Activated naive CD4-positive, alpha-beta T cell treated with anti-CD3 and anti-CD28 coated beads for 36 hours (primary cell): ENCODE measurements around the gene WNT7B. TPM values are rescaled to one million over a fixed set of nuclear protein-coding genes. Genes with fewer than 3 reads are reported as not detected.

Experiments
- CTCF ChIA-PET: fragments of 350-600 bp; sonication (Branson Sonifier 250); formaldehyde crosslinking; loops from one replicate; lab custom pipeline; 2021; ENCODE audit warnings: antibody characterized with exemption; lab: Charles Lee
- DNase-seq: peaks from one replicate; pipeline ENCODE4 v3.0.0-alpha.2; 2020
- H3K27ac Mint-ChIP-seq: one replicate; pipeline ENCODE4 v1.8.0; 2021; ENCODE audit warnings: mild to moderate bottlenecking, mixed read lengths
- H3K27me3 Mint-ChIP-seq: one replicate; pipeline ENCODE4 v1.8.0; 2021; ENCODE audit warnings: low read depth, mixed read lengths
- H3K36me3 Mint-ChIP-seq: one replicate; pipeline ENCODE4 v1.8.0; 2021; ENCODE audit warnings: low read depth, mixed read lengths
- H3K4me1 Mint-ChIP-seq: one replicate; pipeline ENCODE4 v1.8.0; 2021; ENCODE audit warnings: low read depth, mixed read lengths
- H3K4me3 Mint-ChIP-seq: one replicate; pipeline ENCODE4 v1.8.0; 2021; ENCODE audit warnings: mild to moderate bottlenecking, moderate library complexity, mixed read lengths
- H3K9me3 Mint-ChIP-seq: one replicate; pipeline ENCODE4 v1.8.0; 2021; ENCODE audit warnings: mixed read lengths
- intact Hi-C: fragments of 100-400 bp; cut with micrococcal nuclease; formaldehyde crosslinking; loops from one replicate; pipeline ENCODE4 v1.15.1; 2023
- total RNA-seq, 2 experiments: library from RNA; stranded (reverse); gene quantifications; one replicate each; pipeline ENCODE4 v1.2.3, GENCODE V29; 2021

The WNT7B gene
- total RNA-seq = not detected

DNA sequence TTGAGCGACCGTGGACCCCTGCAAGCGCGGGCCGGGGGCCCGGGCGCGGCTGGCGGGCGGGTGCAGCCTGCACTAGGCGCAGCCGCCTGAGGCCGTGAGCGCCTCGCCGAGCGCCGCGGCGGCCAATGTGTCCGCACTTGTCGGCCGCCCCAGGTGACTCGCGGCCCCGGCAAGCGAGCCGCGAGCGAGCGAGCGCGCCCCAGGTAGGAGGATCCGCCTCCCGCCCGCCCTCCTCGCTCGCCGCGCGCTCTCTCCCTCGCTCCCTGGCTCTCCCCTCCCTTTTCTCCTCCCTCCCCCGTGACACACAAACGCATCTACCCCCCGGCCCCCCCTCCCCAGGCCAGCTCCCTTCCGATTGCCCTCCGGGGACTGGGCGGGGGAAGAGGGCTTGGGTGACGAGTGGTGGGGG lies at the start of gene WNT7B:
WNT7B (minus strand) TSS at position 160 of the 409 bp plus-strand sequence. CDS start 408 bp downstream, outside the sequence.
- intact Hi-C loops = no loop called here
- Mint-ChIP-seq H3K27ac (no peak within 1 kb of the TSS), H3K36me3 (no peaks in the 10 kb centered on the region), H3K27me3 (peaks cover 39% of the 10 kb centered on the region), H3K9me3 (no peaks in the 10 kb centered on the region), H3K4me3 (no peak within 1 kb of the TSS), H3K4me1 (peaks cover 12% of the 10 kb centered on the region)
- CTCF ChIA-PET = no interaction called here
- DNase-seq = no peak

DNA sequence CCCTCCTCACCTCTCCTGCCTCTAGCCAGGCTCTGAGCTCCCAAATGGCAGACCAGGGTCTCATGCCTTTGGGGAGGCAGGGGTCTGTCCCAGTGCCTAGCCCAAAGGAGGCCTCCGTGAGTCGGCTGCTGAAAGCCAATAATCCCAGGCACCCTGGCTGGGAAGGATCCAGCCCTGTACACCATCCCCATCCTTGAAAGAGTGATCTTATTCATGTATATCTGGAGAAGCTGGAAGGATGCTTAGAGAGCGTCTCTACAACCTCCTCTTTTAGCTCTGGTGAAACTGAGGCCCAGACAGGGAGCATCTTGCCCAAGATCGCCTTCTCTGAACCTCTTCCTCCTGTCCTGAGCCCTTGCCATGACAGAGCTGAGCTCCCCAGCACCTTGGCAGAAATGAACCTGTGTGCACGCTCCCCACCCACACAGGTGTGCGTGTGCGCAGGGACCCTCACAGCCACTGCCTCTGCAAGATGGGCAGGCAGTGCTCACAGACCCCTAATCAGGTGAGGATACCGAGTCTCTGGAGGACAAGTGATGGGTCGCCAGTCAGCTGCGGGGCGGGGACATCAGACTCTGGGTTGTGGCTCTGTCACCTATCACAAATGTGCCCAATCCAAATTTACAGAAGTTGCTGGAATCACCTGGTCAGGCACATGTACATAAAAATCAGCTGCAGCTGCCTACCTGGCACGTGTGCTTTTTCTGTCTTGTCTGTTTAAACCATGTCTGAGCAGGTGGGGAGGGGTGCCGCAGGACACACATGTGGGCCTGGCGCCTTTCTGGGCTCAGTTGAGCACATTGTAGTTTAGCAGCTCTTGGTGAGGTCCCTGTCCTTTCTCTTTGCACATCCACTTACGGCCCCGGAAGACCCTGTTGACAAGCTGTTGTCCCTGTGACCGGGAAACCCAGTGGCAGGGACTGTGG lies 49.3 kb upstream of the WNT7B start:
- Mint-ChIP-seq H3K27me3 (peaks cover 28% of the 10 kb centered on the region), H3K27ac (no peak overlapping the region), H3K9me3 (no peaks in the 10 kb centered on the region), H3K4me1 (peaks cover 6% of the 10 kb centered on the region), H3K36me3 (no peaks in the 10 kb centered on the region), H3K4me3 (no peak overlapping the region)
- no peak for DNase-seq
- intact Hi-C loops = no loop called here
- CTCF ChIA-PET = interaction anchor here (1.2 to 1.5 kb wide), 3 partner anchors 10 to 20 kb away, joined by 3 to 7 read pairs (median 3); no protein-coding TSS in a partner anchor

DNA sequence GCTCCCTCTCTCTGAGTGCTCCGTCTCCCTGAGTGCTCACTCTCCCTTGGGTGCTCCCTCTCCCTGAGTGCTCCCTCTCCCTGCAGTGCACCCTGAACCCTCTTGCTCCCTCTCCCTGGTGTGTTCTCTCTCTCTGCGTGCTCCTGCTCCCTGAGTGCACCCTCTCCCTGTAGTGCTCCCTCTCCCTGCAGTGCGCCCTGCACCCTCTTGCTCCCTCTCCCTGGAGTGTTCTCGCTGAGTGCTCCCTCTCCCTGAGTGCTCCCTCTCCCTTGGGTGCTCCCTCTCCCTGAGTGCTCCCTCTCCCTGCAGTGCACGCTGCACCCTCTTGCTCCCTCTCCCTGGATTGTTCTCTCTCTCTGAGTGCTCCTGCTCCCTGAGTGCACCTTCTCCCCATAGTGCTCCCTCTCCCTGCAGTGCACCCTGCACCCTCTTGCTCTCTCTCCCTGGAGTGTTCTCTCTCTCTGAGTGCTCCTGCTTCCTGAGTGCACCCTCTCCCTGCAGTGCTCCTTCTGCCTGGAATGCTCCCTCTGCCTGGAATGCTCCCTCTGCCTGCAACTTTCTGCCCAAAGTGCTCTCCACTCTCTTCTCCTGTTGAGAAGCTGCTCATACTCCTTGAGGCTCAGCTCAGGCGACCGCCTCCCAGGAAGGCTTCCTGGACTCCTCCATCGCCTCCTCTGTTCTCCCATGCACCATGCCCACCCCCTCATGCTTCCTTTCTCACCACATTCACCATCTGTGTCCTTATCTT lies 48.4 kb upstream of the WNT7B start:
- CTCF ChIA-PET = interaction anchor here (1.4 to 1.5 kb wide), 2 partner anchors 9 to 19 kb away, joined by 3 to 7 read pairs; no protein-coding TSS in a partner anchor
- DNase-seq = no peak
- Mint-ChIP-seq H3K27me3 (peaks cover 28% of the 10 kb centered on the region), H3K4me3 (no peak overlapping the region), H3K4me1 (peaks cover 6% of the 10 kb centered on the region), H3K27ac (no peak overlapping the region), H3K9me3 (no peaks in the 10 kb centered on the region), H3K36me3 (no peaks in the 10 kb centered on the region)
- intact Hi-C loops = no loop called here

DNA sequence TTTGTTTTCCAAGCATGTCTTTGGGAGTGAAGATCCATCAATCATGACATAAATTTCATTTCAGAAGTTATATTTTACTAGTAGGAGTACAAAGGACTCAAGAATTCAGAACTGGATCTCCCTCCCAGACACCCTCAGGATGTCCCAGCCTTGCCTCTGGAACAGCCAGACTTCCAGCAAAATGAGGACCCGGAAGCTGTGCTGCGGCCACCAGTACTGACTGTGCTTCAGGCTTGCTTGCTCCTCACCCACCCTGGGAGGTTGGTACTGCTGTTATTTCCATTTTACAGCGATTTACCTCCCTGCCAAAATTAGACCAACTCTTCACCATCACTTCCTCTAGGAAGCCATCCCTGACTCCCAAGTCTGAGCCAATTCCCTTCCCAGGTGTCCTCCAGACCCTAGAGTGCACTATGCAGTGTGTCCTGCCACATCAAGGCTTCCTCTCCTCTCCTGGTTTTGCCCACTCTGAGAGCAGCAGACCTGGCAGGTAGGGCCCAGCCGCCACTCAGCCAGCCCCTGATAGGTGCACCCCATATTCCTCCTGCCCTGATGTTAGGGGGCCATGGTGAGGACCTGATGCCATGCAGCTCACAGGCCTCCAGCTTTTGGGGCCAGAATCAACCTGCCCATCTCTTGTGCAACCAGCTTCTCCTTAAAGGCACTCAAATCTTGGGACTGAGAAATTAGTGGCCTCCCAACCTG lies 47.3 kb upstream of the WNT7B start:
- no peaks in the 10 kb centered on the region for H3K9me3 Mint-ChIP-seq
- H3K27me3 Mint-ChIP-seq = peaks cover 28% of the 10 kb centered on the region
- H3K36me3 Mint-ChIP-seq = no peaks in the 10 kb centered on the region
- DNase-seq = no peak
- intact Hi-C loops = no loop called here
- no peak overlapping the region for H3K27ac Mint-ChIP-seq
- H3K4me3 Mint-ChIP-seq = no peak overlapping the region
- peaks cover 6% of the 10 kb centered on the region for H3K4me1 Mint-ChIP-seq
- CTCF ChIA-PET = interaction anchor here (0.9 kb wide), 1 partner anchor 18 kb away, joined by 3 read pairs; no protein-coding TSS in a partner anchor

- intact Hi-C loops = no loop called here
- CTCF ChIA-PET = no interaction called here
- Mint-ChIP-seq H3K9me3 (no peaks in the 10 kb centered on the region), H3K27me3 (peaks cover 28% of the 10 kb centered on the region), H3K27ac (no peak overlapping the region), H3K4me1 (peaks cover 6% of the 10 kb centered on the region), H3K36me3 (no peaks in the 10 kb centered on the region), H3K4me3 (no peak overlapping the region)
- DNase-seq = no peak
Measured at GRCh38 chr22:46023558-46023981, 46.6 kb upstream of the WNT7B start.

DNA sequence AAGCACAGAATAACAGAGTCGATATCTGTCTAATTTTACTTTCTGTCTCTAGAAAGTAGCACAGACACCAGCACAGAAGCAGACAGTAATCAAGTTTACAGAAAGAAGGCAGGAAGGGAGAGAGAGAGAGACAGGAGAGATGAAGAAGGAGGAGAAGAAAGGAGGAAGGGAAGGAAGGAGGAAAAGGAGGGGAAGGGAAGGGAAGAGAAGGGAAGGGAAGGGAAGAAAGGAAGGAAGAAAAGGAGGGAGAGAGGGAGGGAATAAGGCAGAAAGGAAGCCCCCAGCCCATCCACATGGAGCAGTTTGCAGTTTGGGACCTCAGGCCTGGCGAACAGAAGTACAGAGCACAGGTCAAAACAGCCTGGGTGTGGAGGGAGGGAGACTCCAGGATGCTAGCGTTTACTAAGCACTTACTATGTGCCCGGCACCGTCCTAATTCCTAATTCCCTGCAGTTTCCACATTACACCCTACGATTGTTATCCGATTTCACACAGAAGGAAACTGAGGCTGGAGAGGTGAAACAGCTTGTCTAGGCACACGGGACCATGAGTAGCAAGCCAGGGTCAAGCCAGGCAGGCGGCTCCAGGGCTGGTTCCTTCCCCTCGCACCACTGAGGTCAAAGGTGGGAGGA lies 46.0 kb upstream of the WNT7B start:
- Mint-ChIP-seq H3K9me3 (no peaks in the 10 kb centered on the region), H3K4me3 (no peak overlapping the region), H3K36me3 (no peaks in the 10 kb centered on the region), H3K27ac (no peak overlapping the region), H3K4me1 (peaks cover 5% of the 10 kb centered on the region), H3K27me3 (peaks cover 25% of the 10 kb centered on the region)
- no peak for DNase-seq
- CTCF ChIA-PET = no interaction called here
- intact Hi-C loops = no loop called here

DNA sequence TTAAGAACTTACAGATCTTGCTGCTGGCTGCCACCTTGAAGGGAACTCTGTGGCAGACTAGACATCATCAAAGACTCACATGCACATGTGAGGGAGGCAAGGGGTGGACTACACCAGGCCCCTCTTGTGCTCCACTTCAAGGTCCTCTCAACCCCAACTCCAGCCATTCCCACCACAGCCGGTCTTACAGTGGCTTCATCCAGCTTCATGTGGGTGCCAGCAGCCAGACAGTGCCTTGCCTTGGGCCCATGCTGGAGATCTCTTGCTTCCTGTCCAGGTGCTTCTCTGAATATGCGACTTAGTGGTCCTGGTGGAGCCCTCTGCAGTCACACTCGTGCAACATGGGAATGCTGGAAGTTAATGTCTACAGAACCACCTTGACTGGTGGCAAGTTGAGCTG lies 44.6 kb upstream of the WNT7B start:
- no peak for DNase-seq
- CTCF ChIA-PET = interaction anchor here (0.8 kb wide), 1 partner anchor 15 kb away, joined by 3 read pairs; no protein-coding TSS in a partner anchor
- peaks cover under 1% of the 10 kb centered on the region for H3K4me1 Mint-ChIP-seq

GRCh38 chr22:46019351-46019750 lies 42.4 kb upstream of the WNT7B start:
- Mint-ChIP-seq H3K27ac (no peak overlapping the region), H3K9me3 (no peaks in the 10 kb centered on the region), H3K36me3 (no peaks in the 10 kb centered on the region), H3K27me3 (no peaks in the 10 kb centered on the region), H3K4me3 (no peak overlapping the region), H3K4me1 (no peaks in the 10 kb centered on the region)
- intact Hi-C loops = loop anchor here (10.0 kb wide), 1 partner anchor 525 kb away; no protein-coding TSS in a partner anchor
- CTCF ChIA-PET = interaction anchor here (0.6 to 2.8 kb wide), 4 partner anchors 11 to 736 kb away, joined by 3 to 14 read pairs (median 5); no protein-coding TSS in a partner anchor
- DNase-seq = no peak

More for the DNA sequence above, 44.6 kb upstream of the WNT7B start:
- Mint-ChIP-seq H3K27ac (no peak overlapping the region), H3K9me3 (no peaks in the 10 kb centered on the region), H3K36me3 (no peaks in the 10 kb centered on the region), H3K27me3 (peaks cover 17% of the 10 kb centered on the region), H3K4me3 (no peak overlapping the region)
- intact Hi-C loops = no loop called here

DNA sequence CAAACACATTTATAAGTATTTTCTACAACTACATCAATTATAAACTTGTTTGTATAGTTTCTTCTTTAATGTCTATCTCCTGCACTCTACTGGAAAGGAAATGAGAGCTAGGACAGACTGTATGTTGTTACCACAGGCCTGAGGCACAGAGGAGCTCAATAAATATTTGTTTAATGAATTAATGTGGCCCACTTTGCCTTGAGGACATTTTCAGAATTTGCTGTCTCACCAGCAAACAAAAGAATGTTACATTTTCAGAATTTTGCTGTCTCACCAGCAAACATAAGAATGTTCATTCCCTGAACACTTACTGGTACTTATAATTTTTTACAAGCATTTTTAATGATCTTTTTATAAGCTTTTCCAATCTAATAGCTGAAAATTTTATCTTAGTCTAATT lies 41.9 kb upstream of the WNT7B start:
- Mint-ChIP-seq H3K36me3 (no peaks in the 10 kb centered on the region), H3K4me1 (peaks cover 2% of the 10 kb centered on the region), H3K4me3 (no peak overlapping the region), H3K27me3 (no peaks in the 10 kb centered on the region), H3K9me3 (no peaks in the 10 kb centered on the region), H3K27ac (no peak overlapping the region)
- CTCF ChIA-PET = interaction anchor here (0.6 to 2.8 kb wide), 6 partner anchors 12 to 735 kb away, joined by 3 to 14 read pairs (median 5); no protein-coding TSS in a partner anchor
- DNase-seq = no peak
- intact Hi-C loops = loop anchor here (10.0 kb wide), 1 partner anchor 526 kb away; no protein-coding TSS in a partner anchor

DNA sequence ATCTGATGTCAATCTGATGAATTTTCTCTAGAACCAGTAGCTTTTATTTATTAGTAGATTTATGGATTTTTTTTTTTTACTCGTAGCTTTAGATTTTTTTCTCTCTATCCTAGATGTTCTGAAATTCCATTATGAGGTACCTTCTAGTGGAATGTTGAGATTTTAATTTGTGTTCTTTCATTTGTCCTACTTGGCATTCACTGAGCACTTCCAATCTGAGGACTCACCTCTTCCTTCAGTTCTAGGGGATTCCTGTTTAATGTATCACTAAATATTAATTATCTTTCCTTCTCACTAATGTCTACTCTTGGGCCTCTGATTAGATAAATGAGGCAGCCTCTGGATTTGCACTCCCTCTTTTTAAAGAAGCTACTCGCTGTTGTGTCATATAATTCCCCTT lies 40.2 kb upstream of the WNT7B start:
- no peak overlapping the region for H3K27ac Mint-ChIP-seq
- H3K36me3 Mint-ChIP-seq = no peaks in the 10 kb centered on the region
- CTCF ChIA-PET = interaction anchor here (0.6 to 2.8 kb wide), 4 partner anchors 11 to 153 kb away, joined by 3 to 14 read pairs (median 8); no protein-coding TSS in a partner anchor
- H3K9me3 Mint-ChIP-seq = no peaks in the 10 kb centered on the region
- no peaks in the 10 kb centered on the region for H3K27me3 Mint-ChIP-seq
- DNase-seq = no peak
- intact Hi-C loops = loop anchor here (10.0 kb wide), 1 partner anchor 528 kb away; no protein-coding TSS in a partner anchor
- H3K4me1 Mint-ChIP-seq = peaks cover 5% of the 10 kb centered on the region
- no peak overlapping the region for H3K4me3 Mint-ChIP-seq
